Fibroblast of upper back skin (primary cell): Measurements from ENCODE around the gene ANKRD53.
"Not testable (repeated sequence)": the region's sequence is repeated elsewhere in the genome, so short reads cannot be mapped to it uniquely, and the experiment has no call there.

Experiments used
- DNase-seq: peaks from one replicate; pipeline ENCODE4 v3.0.0-alpha.2; 2013

Gene ANKRD53

DNA sequence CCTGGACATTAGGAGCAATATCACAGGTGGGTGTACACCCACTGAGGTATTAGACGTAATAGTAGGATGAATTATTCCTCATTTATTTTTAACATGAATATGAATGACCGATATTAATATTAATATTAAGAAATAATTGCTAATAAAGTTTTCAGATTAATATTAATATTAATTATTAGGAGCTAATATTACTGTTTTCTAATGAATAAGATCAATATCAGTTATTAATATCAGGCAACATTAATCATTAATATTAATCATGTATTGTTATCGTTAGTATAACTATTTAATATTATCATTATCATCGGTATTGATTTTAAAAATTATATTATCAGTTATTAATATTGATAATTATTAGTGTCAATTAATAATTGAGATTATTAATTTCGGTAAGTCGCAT, 41.6 kb downstream of the ANKRD53 start:
- not testable (repeated sequence) for DNase-seq

DNA sequence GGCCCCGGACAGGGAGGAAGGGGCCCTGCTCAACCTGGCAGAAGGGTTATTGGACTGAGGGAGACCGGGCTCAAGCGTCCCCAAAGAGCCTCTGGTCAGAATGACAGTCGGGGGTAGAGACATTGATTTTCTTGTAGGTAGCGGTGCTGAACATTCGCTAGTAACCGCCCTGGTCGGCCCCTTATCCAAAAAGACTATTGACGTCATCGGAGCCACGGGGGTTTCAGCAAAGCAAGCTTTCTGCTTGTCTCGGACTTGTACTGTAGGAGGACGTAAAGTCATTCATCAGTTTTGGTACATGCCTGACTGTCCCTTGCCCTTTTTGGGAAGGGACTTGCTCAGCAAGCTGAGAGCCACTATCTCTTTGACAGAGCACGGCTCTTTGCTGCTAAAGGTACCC, 43.0 kb downstream of the ANKRD53 start:
- DNase-seq = not testable (repeated sequence)

DNA sequence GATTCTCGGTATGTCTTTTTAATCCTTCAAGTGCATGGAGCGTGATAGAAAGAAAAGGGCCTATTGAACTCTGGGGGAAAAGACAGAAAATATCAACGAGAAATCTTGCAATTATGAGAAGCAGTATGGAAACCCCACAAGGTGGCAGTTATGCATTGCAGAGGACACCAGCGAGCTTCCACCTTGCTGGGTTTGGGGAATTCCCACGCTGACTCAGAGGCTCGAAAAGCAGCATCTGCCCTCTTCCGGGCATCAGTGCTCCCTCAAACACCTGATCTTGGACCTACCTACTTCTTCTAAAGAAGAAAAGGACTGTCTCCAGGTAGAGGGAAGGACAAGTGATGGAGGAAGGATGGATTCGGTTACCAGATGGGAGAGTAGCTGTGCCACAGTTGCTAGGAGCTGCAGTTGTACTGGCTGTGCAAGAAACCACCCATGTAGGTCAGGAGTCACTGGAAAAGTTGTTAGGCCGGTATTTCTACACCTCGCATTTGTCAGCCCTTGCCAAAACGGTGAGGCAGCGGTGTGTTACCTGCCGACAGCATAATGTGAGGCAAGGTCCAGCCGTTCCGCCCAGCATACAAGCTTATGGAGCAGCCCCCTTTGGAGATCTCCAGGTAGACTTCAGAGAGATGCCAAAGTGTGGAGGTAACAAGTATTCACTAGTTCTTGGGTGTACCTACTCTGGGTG, 45.3 kb downstream of the ANKRD53 start:
- DNase-seq = not testable (repeated sequence)
